A673 (cell line): ENCODE data around the gene MAPK11.
A peak's percentile ranks its signal among the peaks of the same experiment; 100 is the strongest.

Source experiments
- EZH2 ChIP-seq: fragments of 200-600 bp; sonication (generic); IDR thresholded peaks from 2 replicates; pipeline ENCODE4 v1.6.1; 2017; ENCODE audit warnings: borderline replicate concordance, low read depth, mild to moderate bottlenecking, mixed read lengths, antibody characterized with exemption, low read length; ENCODE audit not compliant: poor library complexity, severe bottlenecking
- TF ChIP-seq, protein P1 (sequence below): fragments of 300-800, 200-600 bp; sonication (generic); conservative IDR thresholded peaks from 2 replicates; pipeline ENCODE4 v1.5.1; 2017; ENCODE audit warnings: low read depth, mild to moderate bottlenecking, antibody characterized with exemption, low read length, moderate library complexity, mixed read lengths

DNA sequence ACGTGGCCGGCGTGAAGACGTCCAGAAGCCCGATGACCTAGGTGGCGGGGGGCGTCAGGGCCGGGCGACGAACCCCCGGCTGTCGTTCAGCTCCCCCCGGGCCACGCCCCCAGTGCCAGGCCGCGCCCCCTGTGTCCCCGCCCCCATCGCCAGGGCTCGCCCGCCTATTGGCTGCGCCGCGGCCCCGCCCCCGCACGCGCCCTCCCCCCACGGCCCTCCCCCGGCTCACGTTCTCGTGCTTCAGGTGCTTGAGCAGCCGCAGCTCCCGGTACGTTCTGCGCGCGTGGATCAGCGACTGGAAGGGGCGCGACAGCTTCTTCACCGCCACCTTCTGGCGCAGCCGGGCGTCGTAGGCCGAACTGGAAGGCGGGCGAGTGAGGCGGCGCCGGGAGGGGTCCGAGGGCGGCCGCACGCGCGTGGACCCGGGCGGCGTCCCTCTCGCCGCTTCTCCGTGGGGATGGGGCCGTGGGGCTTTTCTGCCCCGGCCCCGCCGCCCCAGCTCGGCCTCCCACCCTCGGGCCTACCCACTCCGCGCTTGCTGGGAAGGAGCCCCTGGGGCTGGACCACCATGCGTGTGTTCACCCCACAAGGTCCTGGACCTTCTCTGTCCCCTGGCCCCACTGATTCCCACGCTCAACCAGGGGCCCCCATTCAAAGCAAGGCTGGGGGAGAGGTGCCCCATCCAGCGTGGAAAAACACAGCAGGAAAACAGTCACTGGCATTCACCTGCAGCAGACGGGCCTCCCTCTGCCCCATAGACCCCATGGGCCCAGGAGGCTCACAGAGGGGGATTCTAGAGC, 2.4 kb downstream of the MAPK11 start:
- TF ChIP-seq, protein P1, sequence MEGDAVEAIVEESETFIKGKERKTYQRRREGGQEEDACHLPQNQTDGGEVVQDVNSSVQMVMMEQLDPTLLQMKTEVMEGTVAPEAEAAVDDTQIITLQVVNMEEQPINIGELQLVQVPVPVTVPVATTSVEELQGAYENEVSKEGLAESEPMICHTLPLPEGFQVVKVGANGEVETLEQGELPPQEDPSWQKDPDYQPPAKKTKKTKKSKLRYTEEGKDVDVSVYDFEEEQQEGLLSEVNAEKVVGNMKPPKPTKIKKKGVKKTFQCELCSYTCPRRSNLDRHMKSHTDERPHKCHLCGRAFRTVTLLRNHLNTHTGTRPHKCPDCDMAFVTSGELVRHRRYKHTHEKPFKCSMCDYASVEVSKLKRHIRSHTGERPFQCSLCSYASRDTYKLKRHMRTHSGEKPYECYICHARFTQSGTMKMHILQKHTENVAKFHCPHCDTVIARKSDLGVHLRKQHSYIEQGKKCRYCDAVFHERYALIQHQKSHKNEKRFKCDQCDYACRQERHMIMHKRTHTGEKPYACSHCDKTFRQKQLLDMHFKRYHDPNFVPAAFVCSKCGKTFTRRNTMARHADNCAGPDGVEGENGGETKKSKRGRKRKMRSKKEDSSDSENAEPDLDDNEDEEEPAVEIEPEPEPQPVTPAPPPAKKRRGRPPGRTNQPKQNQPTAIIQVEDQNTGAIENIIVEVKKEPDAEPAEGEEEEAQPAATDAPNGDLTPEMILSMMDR: peak; percentile 45; the same call in 1 of the 2 replicates
- TF ChIP-seq EZH2: no peak
